Heart left ventricle (tissue), 16 donors: ENCODE results near the gene ATXN2L. TPM values are rescaled to one million over a fixed set of nuclear protein-coding genes. Genes with fewer than 3 reads are reported as not detected.

Source experiments
- ATAC-seq, 4 donors: fragments of 200-7000 bp; cut with Tn5 transposase; one replicate each; pipeline ENCODE4 v1.9.1; 2020 to 2022; ENCODE audit warnings: moderate library complexity in 4 of 4, mild to moderate bottlenecking in 3 of 4, moderate number of reproducible peaks in 1 of 4
- DNase-seq, 5 donors: peaks; one replicate each; pipeline ENCODE4 v3.0.0-alpha.2; 2020
- H3K27ac ChIP-seq, 12 donors: fragments of 200-600 bp; sonication (generic) in 4 of 12; one replicate each; pipeline versions ENCODE4 v1.5.0 to v1.8.0; 2016 to 2022; ENCODE audit warnings: mild to moderate bottlenecking in 2 of 12
- H3K27me3 ChIP-seq, 9 donors: fragments of 200-600 bp; sonication (generic) in 2 of 9; one replicate each; pipeline versions ENCODE4 v1.5.1 to v1.8.0; 2016 to 2022; ENCODE audit warnings: mild to moderate bottlenecking in 3 of 9
- H3K36me3 ChIP-seq, 9 donors: fragments of 200-600 bp; sonication (generic) in 2 of 9; one replicate each; pipeline versions ENCODE4 v1.5.0 to v1.8.0; 2018 to 2022; ENCODE audit warnings: mild to moderate bottlenecking in 2 of 9
- H3K4me1 ChIP-seq, 12 donors: fragments of 200-600 bp; sonication (generic) in 4 of 12; one replicate each; pipeline versions ENCODE4 v1.5.0 to v1.8.0; 2016 to 2022; ENCODE audit warnings: mild to moderate bottlenecking in 3 of 12
- H3K4me3 ChIP-seq, 12 donors: fragments of 200-600 bp; sonication (generic) in 4 of 12; one replicate each; pipeline versions ENCODE4 v1.5.0 to v1.8.0; 2017 to 2022; ENCODE audit warnings: mild to moderate bottlenecking in 9 of 12, moderate library complexity in 4 of 12
- H3K9me3 ChIP-seq, 12 donors: fragments of 200-600 bp; sonication (generic) in 4 of 12; one replicate each; pipeline versions ENCODE4 v1.5.0 to v1.8.0; 2016 to 2022; ENCODE audit warnings: mild to moderate bottlenecking in 1 of 12
- POLR2A ChIP-seq, 2 donors: fragments of 450-650 bp; IDR thresholded peaks; one replicate each; pipeline ENCODE4 v1.6.1; 2017; ENCODE audit warnings: antibody characterized with exemption in 2 of 2, mild to moderate bottlenecking in 2 of 2, moderate library complexity in 2 of 2
- WGBS, 4 donors: extraction: QIAGEN DNeasy Blood & Tissue Kit in 2 of 4; methylation state at CpG; one replicate each; pipeline versions ENCODE4 v1.1.5 to v1.1.7; 2013 to 2018; 5-methylcytosine and 5-hydroxymethylcytosine counted together
- intact Hi-C, 10 donors: fragments of 100-400 bp; cut with DNase I; formaldehyde crosslinking; loops; one replicate each; pipeline versions ENCODE4 v1.11.1 to v1.14.2; 2022
- polyA plus RNA-seq, 2 donors: library from polyadenylated mRNA; stranded (reverse); fragments of 200-250 nt; gene quantifications; one replicate each; pipeline ENCODE4 v1.2.3, GENCODE V29; 2013
- total RNA-seq, 9 donors: library from RNA; depleted of rRNA in 2 of 9; stranded (reverse); fragments of >200 nt in 2 of 9; fragmentation: NEBNext Ultra II Directional in 3 of 9; extraction: Animal tissue kit (Norgen Biotek cat#: 25700) in 3 of 9; gene quantifications; one replicate each; pipeline versions ENCODE4 v1.1.0 to v1.2.4, GENCODE V29; 2016 to 2023
- TF ChIP-seq, protein P1 (sequence below), 12 donors: fragments of 200-600 bp; sonication (generic) in 4 of 12; IDR thresholded peaks; one replicate each; pipeline versions ENCODE4 v1.5.0 to v1.8.0; 2018 to 2022; ENCODE audit warnings: antibody characterized with exemption in 12 of 12, mild to moderate bottlenecking in 5 of 12
- donor health status: ischemic (EF 13 %, LVEDD 7.1; RV severe dilation, severe dysfunction).
- donor health status: healthy with polysubstance abuse.
- donor health status: DM: no; HTN: yes; CAD: no.
- donor health status: DM: no; HTN: no; CAD: no.
- donor health status: ischemic (EF 25% LVEDD 6.9; RV normal size, moderate dysfunction).
- donor health status: ischemic (EF 25% LVEDD 5.7; RV mildly dilated, moderate dysfunction).
- donor health status: healthy.
- donor health status: DM: yes; HTN: yes; CAD: no.
- donor health status: ischemic (EF 35%, LVEDD 5.7; RV mildly dilated, moderate dysfunction).
- donor health status: nonischemic (EF 11% LVEDD 7.7; RV severe dilation, severe dysfunction).
- donor health status: DM: yes; HTN: yes; CAD: no.
- donor health status: PGD.
- donor health status: ischemic (EF 29% LVEDD 5.4; RV normal size, mild dysfunction).
- donor health status: nonischemic (EF 23%, LVEDD 6.1; RV moderate dilation, normal function).

ATXN2L gene
- total and polyA plus RNA-seq, 11 donors: 33.7 to 73.9 (median 44.8) TPM

DNA sequence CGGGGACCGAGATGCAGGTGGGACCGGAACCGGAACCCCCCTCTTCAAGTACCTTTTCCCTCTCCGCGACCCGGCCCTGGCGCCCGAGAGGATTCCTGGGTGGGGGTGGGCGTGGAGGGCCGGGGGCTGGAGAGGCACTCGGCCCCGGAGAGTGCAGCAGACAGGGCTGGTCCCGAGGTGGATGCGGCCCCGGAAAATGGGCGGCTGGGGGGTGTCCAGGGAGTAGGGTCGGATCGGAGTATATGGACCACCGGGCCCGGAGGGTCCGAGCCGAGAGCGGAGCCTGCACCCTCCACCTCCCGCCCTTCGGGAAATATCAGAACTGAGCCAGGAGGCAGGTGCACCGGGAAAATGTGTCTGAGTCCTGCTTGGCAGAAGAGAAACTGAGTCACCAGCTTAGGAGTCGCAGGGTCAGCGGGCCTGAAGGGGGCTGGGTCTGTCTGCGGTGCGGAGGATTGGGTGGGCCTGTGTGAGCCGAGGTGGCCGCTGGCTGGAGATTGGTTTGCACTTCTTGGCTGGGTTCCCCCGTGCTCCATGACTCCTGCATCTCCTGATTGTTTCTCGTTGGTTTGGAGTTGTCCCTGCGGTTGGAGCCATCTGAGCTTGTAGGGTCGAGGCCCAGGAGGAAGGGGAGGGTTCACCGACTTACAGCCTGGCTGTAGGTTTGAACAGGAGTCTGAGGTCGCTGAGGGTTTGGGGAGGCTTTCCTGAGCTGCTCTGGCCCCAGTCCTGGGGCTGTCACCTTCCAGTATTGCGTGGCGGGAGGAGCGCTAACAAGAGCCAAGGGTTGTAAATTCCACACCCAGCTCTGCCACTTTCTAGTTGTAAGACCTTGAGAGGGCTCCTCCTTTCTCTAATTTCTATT, 41.4 kb downstream of the ATXN2L start:
- H3K36me3 ChIP-seq: peaks cover 0 to 26% (median 24%) of the 10 kb centered on the region in 9 donors
- peaks cover 0 to 32% (median 19%) of the 10 kb centered on the region in 12 donors for H3K4me1 ChIP-seq
- no peaks in the 10 kb centered on the region for H3K9me3 ChIP-seq
- peak in 2 of 5 donors; percentile 35 to 39 for DNase-seq
- intact Hi-C loops: loop anchor here in 7 of 10 donors (1.0 to 10.0 kb wide), 8 partner anchors 17 to 63 kb away; partner anchors contain the start of genes TUFM (in 7 of the 7), RABEP2 (in 4 of the 7) and ATXN2L (in 1 of the 7)
- 2 to 4% (median 3%) methylated on average over 37 to 42 of the region's 42 CpGs for whole genome bisulfite sequencing, 4 donors
- H3K4me3 ChIP-seq: peak overlapping the region; percentile 68 to 100 (median 92)
- no peaks in the 10 kb centered on the region for H3K27me3 ChIP-seq
- no peak for TF ChIP-seq POLR2A (IDR thresholded peaks at IDR 0.05)
- TF ChIP-seq, protein P1, sequence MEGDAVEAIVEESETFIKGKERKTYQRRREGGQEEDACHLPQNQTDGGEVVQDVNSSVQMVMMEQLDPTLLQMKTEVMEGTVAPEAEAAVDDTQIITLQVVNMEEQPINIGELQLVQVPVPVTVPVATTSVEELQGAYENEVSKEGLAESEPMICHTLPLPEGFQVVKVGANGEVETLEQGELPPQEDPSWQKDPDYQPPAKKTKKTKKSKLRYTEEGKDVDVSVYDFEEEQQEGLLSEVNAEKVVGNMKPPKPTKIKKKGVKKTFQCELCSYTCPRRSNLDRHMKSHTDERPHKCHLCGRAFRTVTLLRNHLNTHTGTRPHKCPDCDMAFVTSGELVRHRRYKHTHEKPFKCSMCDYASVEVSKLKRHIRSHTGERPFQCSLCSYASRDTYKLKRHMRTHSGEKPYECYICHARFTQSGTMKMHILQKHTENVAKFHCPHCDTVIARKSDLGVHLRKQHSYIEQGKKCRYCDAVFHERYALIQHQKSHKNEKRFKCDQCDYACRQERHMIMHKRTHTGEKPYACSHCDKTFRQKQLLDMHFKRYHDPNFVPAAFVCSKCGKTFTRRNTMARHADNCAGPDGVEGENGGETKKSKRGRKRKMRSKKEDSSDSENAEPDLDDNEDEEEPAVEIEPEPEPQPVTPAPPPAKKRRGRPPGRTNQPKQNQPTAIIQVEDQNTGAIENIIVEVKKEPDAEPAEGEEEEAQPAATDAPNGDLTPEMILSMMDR (IDR thresholded peaks at IDR 0.05): no peak
- H3K27ac ChIP-seq: peak overlapping the region; percentile 91 to 99 (median 98)
- peak in 2 of 4 donors; percentile 13 to 27 for ATAC-seq

DNA sequence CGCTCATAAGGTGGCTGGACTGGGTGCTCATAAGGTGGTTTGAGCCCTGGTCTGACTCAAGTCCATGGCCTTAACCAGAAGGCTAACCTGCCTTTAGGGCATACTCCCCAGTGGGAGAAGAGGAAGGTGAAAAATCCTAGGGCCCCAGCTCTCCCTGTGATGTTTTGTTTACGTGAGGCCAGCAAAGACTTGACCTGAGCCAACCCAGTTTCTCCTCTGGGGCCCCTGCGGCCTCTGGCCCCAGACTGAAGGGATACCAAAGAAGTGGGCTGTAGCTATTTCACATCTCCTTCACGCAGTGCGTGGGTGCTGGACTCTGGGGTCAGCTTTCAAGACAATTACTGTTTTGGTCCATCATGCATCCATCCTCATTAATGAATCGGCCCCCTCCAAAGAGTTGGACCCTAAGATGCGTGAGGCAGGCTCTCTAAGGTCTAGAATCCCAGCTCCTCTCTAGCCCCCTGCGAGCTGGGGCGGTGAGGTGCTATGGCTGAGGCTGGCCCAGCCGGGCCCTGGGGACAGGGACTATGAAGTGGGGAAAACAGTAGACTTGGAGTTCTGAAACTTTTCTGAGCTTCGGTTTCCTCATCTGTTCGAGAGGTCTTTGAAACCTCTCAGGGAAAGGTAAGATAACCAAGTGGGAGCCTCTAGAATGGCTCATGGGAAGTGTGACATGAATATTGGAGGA, 42.3 kb downstream of the ATXN2L start:
- peak overlapping the region in 4 of 12 donors; percentile 91 to 98 (median 97) for H3K27ac ChIP-seq
- no peak for DNase-seq
- intact Hi-C loops: loop anchor here in 3 of 10 donors (2.0 to 10.0 kb wide), 4 partner anchors 18 to 82 kb away; partner anchors contain the start of genes RABEP2 (in 1 of the 3) and TUFM (in 1 of the 3)

DNA sequence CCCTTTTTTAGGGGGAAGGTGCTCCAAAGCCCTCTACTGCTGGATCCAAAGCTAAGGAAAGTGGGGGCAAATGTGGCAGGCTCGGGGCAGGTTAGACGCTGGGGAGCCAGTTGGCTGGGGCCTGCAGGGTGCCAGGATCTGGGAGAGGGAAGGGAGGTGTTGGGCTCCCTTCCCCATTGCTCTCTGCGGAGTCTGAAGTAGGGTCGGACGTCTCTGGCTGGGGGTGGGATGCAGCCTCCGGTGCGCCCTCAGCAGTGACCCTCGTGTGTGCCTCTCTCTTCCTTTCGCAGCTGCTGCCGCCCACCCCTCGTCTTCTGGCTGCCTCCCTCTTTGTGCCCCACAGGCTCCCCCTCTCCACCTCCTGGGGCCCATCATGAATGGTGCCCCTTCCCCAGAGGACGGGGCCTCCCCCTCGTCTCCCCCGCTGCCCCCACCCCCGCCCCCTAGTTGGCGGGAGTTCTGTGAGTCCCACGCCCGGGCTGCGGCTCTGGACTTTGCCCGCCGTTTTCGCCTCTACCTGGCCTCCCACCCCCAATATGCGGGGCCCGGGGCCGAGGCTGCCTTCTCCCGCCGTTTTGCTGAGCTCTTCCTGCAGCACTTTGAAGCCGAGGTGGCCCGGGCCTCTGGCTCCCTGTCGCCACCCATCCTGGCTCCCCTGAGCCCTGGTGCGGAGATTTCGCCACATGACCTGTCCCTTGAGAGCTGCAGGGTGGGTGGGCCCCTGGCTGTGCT, 43.1 kb downstream of the ATXN2L start:
- Histone ChIP-seq H3K9me3 (no peaks in the 10 kb centered on the region), H3K36me3 (peaks cover 2 to 44% (median 41%) of the 10 kb centered on the region in 9 donors), H3K27me3 (no peaks in the 10 kb centered on the region), H3K4me1 (peaks cover 0 to 32% (median 19%) of the 10 kb centered on the region in 12 donors), H3K27ac (no peak overlapping the region), H3K4me3 (no peak overlapping the region)
- intact Hi-C loops: loop anchor here in 3 of 10 donors (2.0 to 10.0 kb wide), 4 partner anchors 19 to 81 kb away; partner anchors contain the start of genes RABEP2 (in 1 of the 3) and TUFM (in 1 of the 3)
- no peak for DNase-seq
- ATAC-seq: no peak
- 70 to 75% (median 72%) methylated on average over 28 to 32 of the region's 32 CpGs for WGBS, 4 donors
- TF ChIP-seq, protein P1 (IDR thresholded peaks at IDR 0.05): no peak
- TF ChIP-seq POLR2A (IDR thresholded peaks at IDR 0.05): no peak

More for the DNA sequence above, 42.3 kb downstream of the ATXN2L start:
- Histone ChIP-seq H3K36me3 (peaks cover 2 to 36% (median 34%) of the 10 kb centered on the region in 9 donors), H3K4me1 (peaks cover 0 to 32% (median 19%) of the 10 kb centered on the region in 12 donors), H3K9me3 (no peaks in the 10 kb centered on the region), H3K4me3 (peak overlapping the region in 7 of 12 donors; percentile 68 to 96 (median 89)), H3K27me3 (no peaks in the 10 kb centered on the region)
- ATAC-seq: no peak
- 86 to 87% (median 86%) methylated on average over 10 to 12 of the region's 12 CpGs for WGBS, 4 donors
- no peak for TF ChIP-seq POLR2A (IDR thresholded peaks at IDR 0.05)

DNA sequence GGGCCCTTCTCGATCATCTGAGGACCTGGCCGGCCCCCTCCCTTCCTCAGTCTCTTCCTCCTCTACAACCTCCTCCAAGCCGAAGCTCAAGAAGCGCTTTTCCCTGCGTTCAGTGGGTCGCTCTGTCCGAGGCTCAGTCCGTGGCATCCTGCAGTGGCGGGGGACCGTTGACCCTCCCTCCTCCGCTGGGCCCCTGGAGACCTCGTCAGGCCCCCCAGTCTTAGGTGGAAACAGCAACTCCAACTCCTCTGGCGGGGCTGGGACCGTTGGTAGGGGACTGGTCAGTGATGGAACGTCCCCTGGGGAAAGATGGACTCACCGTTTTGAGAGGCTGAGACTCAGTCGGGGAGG, 43.6 kb downstream of the ATXN2L start:
- intact Hi-C loops: loop anchor here in 2 of 10 donors (5.0 to 10.0 kb wide), 3 partner anchors 58 to 81 kb away; partner anchors contain the start of gene RABEP2 (in 1 of the 2)
- 77 to 82% (median 80%) methylated on average over 16 to 17 of the region's 17 CpGs for WGBS, 4 donors
- Histone ChIP-seq H3K36me3 (peaks cover 2 to 49% (median 46%) of the 10 kb centered on the region in 9 donors), H3K9me3 (no peaks in the 10 kb centered on the region), H3K27me3 (no peaks in the 10 kb centered on the region), H3K4me3 (no peak overlapping the region), H3K4me1 (peaks cover 0 to 32% (median 19%) of the 10 kb centered on the region in 12 donors), H3K27ac (no peak overlapping the region)
- no peak for ATAC-seq
- TF ChIP-seq POLR2A (IDR thresholded peaks at IDR 0.05): no peak
- TF ChIP-seq, protein P1 (IDR thresholded peaks at IDR 0.05): no peak
- DNase-seq: no peak
